ENCODE measurements around the gene USP1. TPM values are rescaled to one million over a fixed set of nuclear protein-coding genes. Genes with fewer than 3 reads are reported as not detected.

USP1 gene
- total RNA-seq, 1 experiment from 2014 or later, result 64.6 TPM

- Histone ChIP-seq H4K20me1 (ENCODE audit: control insufficient read depth, insufficient read depth, insufficient read length) (no peaks in the 10 kb centered on the region), H3K4me1 (ENCODE audit: insufficient read depth, low read length) (no peaks in the 10 kb centered on the region), H2AFZ (ENCODE audit: low read length) (no peak overlapping the region), H2BK5ac (ENCODE audit: insufficient read length, low read length) (no peak overlapping the region), H3T11ph (ENCODE audit: low read length) (no peak overlapping the region), H3K9ac (ENCODE audit: extremely low read depth, insufficient read length, low read length) (no peak overlapping the region), H3K4me2 (ENCODE audit: insufficient read depth, insufficient read length, low read length) (no peak overlapping the region), H2BK15ac (ENCODE audit: low read depth, low read length) (no peak overlapping the region), H3K27ac (ENCODE audit: insufficient read length, low read depth, low read length) (no peak overlapping the region), H3K18ac (ENCODE audit: insufficient read length, low read depth, low read length) (no peak overlapping the region), H3K9me3 (ENCODE audit: control insufficient read depth, low read depth, low read length) (no peaks in the 10 kb centered on the region), H4K5ac (ENCODE audit: insufficient read length, low read depth, low read length) (no peak overlapping the region), H3K23ac (ENCODE audit: insufficient read length, low read depth, low read length) (no peak overlapping the region), H2BK20ac (ENCODE audit: low read depth, low read length, poor library complexity, severe bottlenecking) (no peak overlapping the region), H3K79me1 (ENCODE audit: insufficient read depth, low read depth, low read length, poor library complexity, severe bottlenecking) (no peaks in the 10 kb centered on the region), H3K56ac (ENCODE audit: insufficient read length, low read depth, low read length) (no peak overlapping the region), H3K14ac (ENCODE audit: insufficient read depth, low read length) (no peak overlapping the region), H2BK120ac (ENCODE audit: low read depth, low read length, poor library complexity, severe bottlenecking) (no peak overlapping the region), H3K27me3 (ENCODE audit: insufficient read depth, low read length) (no peaks in the 10 kb centered on the region), H2BK12ac (ENCODE audit: insufficient read length, low read depth, low read length) (no peak overlapping the region), H3K4ac (ENCODE audit: low read depth, low read length) (no peak overlapping the region), H4K8ac (replicated peaks; ENCODE audit: insufficient read length, low read depth, low read length) (no peak overlapping the region), H3K23me2 (ENCODE audit: insufficient read length, low read depth, low read length, poor library complexity, severe bottlenecking) (no peaks in the 10 kb centered on the region), H3K79me2 (ENCODE audit: insufficient read depth, low read length) (no peaks in the 10 kb centered on the region), H4K91ac (ENCODE audit: insufficient read length, low read depth, low read length) (no peak overlapping the region), H2AK5ac (ENCODE audit: insufficient read length, low read length) (no peak overlapping the region)
- Mint-ChIP-seq H3K4me1 (0 out of 4 replicates have a peak, but pooled peaks cover 0 to under 1% of the 10 kb centered on the region in 2 experiments), H3K9me3 (no peaks in the 10 kb centered on the region), H3K27me3 (ENCODE audit: low read depth) (peaks cover 3% of the 10 kb centered on the region; the same call in 1 of the 2 replicates), H3K27ac (no peak overlapping the region), H3K36me3 (ENCODE audit: insufficient read depth in 1 of 3, low read depth in 3 of 3) (no peaks in the 10 kb centered on the region), H3K4me3 (no peak overlapping the region)
- WGBS (ENCODE audit: extremely low coverage, insufficient read length, low lambda C conversion rate), result no CpG with 5 or more reads among the region's 2 CpGs
- no peak for DNase-seq
- TF ChIP-seq, protein P1, sequence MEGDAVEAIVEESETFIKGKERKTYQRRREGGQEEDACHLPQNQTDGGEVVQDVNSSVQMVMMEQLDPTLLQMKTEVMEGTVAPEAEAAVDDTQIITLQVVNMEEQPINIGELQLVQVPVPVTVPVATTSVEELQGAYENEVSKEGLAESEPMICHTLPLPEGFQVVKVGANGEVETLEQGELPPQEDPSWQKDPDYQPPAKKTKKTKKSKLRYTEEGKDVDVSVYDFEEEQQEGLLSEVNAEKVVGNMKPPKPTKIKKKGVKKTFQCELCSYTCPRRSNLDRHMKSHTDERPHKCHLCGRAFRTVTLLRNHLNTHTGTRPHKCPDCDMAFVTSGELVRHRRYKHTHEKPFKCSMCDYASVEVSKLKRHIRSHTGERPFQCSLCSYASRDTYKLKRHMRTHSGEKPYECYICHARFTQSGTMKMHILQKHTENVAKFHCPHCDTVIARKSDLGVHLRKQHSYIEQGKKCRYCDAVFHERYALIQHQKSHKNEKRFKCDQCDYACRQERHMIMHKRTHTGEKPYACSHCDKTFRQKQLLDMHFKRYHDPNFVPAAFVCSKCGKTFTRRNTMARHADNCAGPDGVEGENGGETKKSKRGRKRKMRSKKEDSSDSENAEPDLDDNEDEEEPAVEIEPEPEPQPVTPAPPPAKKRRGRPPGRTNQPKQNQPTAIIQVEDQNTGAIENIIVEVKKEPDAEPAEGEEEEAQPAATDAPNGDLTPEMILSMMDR (conservative IDR thresholded peaks at IDR 0.05), result no peak
Observed at GRCh38 chr1:62429581-62429980, 7.3 kb upstream of the USP1 start.

Measured in H9 (cell line).